Keratinocyte (primary cell): Measurements from ENCODE around the gene SAMD3.

Experiments
- EZH2 ChIP-seq: IDR thresholded peaks from one replicate; pipeline ENCODE4 v1.6.1; 2012; ENCODE audit warnings: inconsistent platforms, mild to moderate bottlenecking, low read length, moderate library complexity
- TF ChIP-seq, protein P1 (sequence below), 3 experiments: IDR thresholded peaks in 1 of 3; conservative IDR thresholded peaks in 1 of 3; optimal IDR thresholded peaks in 1 of 3; 2 replicates in 2 of 3; 3 replicates in 1 of 3; pipeline versions ENCODE3 to v1.5.1; 2011; ENCODE audit warnings: low read length in 3 of 3, mild to moderate bottlenecking in 3 of 3, moderate library complexity in 2 of 3, control low read depth in 1 of 3, inconsistent platforms in 1 of 3; ENCODE audit not compliant: insufficient read depth in 2 of 3; ENCODE audit errors: extremely low read depth in 1 of 3

- TF ChIP-seq, protein P1, sequence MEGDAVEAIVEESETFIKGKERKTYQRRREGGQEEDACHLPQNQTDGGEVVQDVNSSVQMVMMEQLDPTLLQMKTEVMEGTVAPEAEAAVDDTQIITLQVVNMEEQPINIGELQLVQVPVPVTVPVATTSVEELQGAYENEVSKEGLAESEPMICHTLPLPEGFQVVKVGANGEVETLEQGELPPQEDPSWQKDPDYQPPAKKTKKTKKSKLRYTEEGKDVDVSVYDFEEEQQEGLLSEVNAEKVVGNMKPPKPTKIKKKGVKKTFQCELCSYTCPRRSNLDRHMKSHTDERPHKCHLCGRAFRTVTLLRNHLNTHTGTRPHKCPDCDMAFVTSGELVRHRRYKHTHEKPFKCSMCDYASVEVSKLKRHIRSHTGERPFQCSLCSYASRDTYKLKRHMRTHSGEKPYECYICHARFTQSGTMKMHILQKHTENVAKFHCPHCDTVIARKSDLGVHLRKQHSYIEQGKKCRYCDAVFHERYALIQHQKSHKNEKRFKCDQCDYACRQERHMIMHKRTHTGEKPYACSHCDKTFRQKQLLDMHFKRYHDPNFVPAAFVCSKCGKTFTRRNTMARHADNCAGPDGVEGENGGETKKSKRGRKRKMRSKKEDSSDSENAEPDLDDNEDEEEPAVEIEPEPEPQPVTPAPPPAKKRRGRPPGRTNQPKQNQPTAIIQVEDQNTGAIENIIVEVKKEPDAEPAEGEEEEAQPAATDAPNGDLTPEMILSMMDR (optimal IDR thresholded peaks at IDR 0.05 in 1 of 3, IDR thresholded peaks at IDR 0.05 in 1 of 3, conservative IDR thresholded peaks at IDR 0.05 in 1 of 3; ENCODE audit: extremely low read depth in 1 of 3, insufficient read depth in 2 of 3, low read length in 3 of 3), result no peak
- no peak for TF ChIP-seq EZH2
Observed at GRCh38 chr6:130134582-130134981, 88.2 kb downstream of the SAMD3 start.
